H1 (cell line): ENCODE measurements around the gene TEKT5. TPM values are rescaled to one million over a fixed set of nuclear protein-coding genes. Genes with fewer than 3 reads are reported as not detected.

Experiments used
- CTCF ChIA-PET: fragments of 300-600 bp; sonication (Branson Sonifier 250); formaldehyde crosslinking; loops from one replicate; lab custom pipeline; 2021; ENCODE audit not compliant: partially characterized antibody; lab: Charles Lee
- POLR2A ChIA-PET: fragments of 300-600 bp; sonication (Branson Sonifier 250); formaldehyde crosslinking; loops from one replicate; lab custom pipeline; 2021; ENCODE audit warnings: inconsistent platforms; ENCODE audit not compliant: partially characterized antibody; lab: Charles Lee
- DNase-seq, 2 experiments: peaks; one replicate each; pipeline versions ENCODE4 v3.0.0 to v3.0.0-alpha.2; 2010 to 2022; ENCODE audit warnings: low spot score in 2 of 2, low read depth in 1 of 2, mixed read lengths in 1 of 2
- FAIRE-seq: peaks from 2 replicates; lab custom pipeline; 2011; peaks lifted over from hg19 to GRCh38; lab: Jason Lieb, UNC
- H2AFZ ChIP-seq: 2 replicates; pipeline ENCODE4 v1.8.1; 2012; ENCODE audit warnings: low read length, inconsistent platforms
- H2AK5ac ChIP-seq: 2 replicates; pipeline ENCODE4 v1.6.1; 2013; ENCODE audit warnings: low read depth, low read length
- H2BK120ac ChIP-seq: replicated peaks from 2 replicates; pipeline ENCODE3; 2013; ENCODE audit warnings: low read depth, low read length, inconsistent platforms
- H2BK12ac ChIP-seq: 2 replicates; pipeline ENCODE4 v1.6.1; 2013; ENCODE audit warnings: low read depth, low read length
- H2BK15ac ChIP-seq: 2 replicates; pipeline ENCODE4 v1.6.1; 2013; ENCODE audit warnings: low read length
- H2BK20ac ChIP-seq: 2 replicates; pipeline ENCODE4 v1.6.1; 2013; ENCODE audit warnings: low read length
- H2BK5ac ChIP-seq: 2 replicates; pipeline ENCODE4 v1.6.1; 2013; ENCODE audit warnings: low read depth, low read length
- H3K14ac ChIP-seq: 2 replicates; pipeline ENCODE4 v1.6.1; 2013; ENCODE audit warnings: inconsistent platforms; ENCODE audit not compliant: insufficient read length
- H3K18ac ChIP-seq: 2 replicates; pipeline ENCODE4 v1.6.1; 2013; ENCODE audit warnings: low read length; ENCODE audit errors: extremely low read depth
- H3K23ac ChIP-seq: 2 replicates; pipeline ENCODE4 v1.6.1; 2013; ENCODE audit warnings: inconsistent platforms; ENCODE audit not compliant: insufficient read length
- H3K23me2 ChIP-seq: 2 replicates; pipeline ENCODE4 v1.6.1; 2013; ENCODE audit warnings: low read depth, low read length
- H3K27ac ChIP-seq: 2 replicates; pipeline ENCODE4 v1.6.1; 2011; ENCODE audit warnings: low read depth, low read length, inconsistent platforms
- H3K27me3 ChIP-seq, 4 experiments: replicated peaks in 1 of 4; 1 replicate in 1 of 4; 2 replicates in 3 of 4; pipeline versions ENCODE4 v1.6.1 to v1.8.1; 2011 to 2013; ENCODE audit warnings: low read length in 3 of 4, mild to moderate bottlenecking in 3 of 4, inconsistent platforms in 2 of 4, mixed read lengths in 2 of 4, moderate library complexity in 1 of 4; ENCODE audit not compliant: control insufficient read depth in 3 of 4, insufficient read depth in 3 of 4; ENCODE audit errors: extremely low read depth in 1 of 4
- H3K36me3 ChIP-seq, 4 experiments: 2 replicates each; pipeline versions ENCODE4 v1.6.1 to v1.8.1; 2011 to 2013; ENCODE audit warnings: mild to moderate bottlenecking in 4 of 4, low read length in 3 of 4, moderate library complexity in 2 of 4, control low read depth in 1 of 4, inconsistent platforms in 1 of 4; ENCODE audit not compliant: insufficient read depth in 4 of 4, control insufficient read depth in 2 of 4
- H3K4ac ChIP-seq: replicated peaks from 2 replicates; pipeline ENCODE3; 2013; ENCODE audit warnings: low read length, low read depth, mixed read lengths, inconsistent platforms; ENCODE audit not compliant: insufficient read length
- H3K4me1 ChIP-seq, 4 experiments: replicated peaks in 1 of 4; 1 replicate in 1 of 4; 2 replicates in 3 of 4; pipeline versions ENCODE4 v1.6.1 to v1.8.1; 2011 to 2013; ENCODE audit warnings: low read length in 3 of 4, inconsistent platforms in 2 of 4, mixed read lengths in 1 of 4; ENCODE audit not compliant: insufficient read depth in 4 of 4, control insufficient read depth in 3 of 4
- H3K4me2 ChIP-seq, 2 experiments: 2 replicates each; pipeline versions ENCODE4 v1.6.1 to v1.8.1; 2011 to 2013; ENCODE audit warnings: low read depth in 2 of 2, low read length in 2 of 2, control low read depth in 1 of 2, inconsistent platforms in 1 of 2, mild to moderate bottlenecking in 1 of 2; ENCODE audit not compliant: insufficient read depth in 1 of 2
- H3K4me3 ChIP-seq, 4 experiments: fragments of 200-600, 300-600 bp in 1 of 4; sonication (generic), shearing (Covaris generic), sonication (Bioruptor Twin) in 1 of 4; 2 replicates each; pipeline versions ENCODE4 v1.5.1 to v1.8.1; 2011 to 2016; ENCODE audit warnings: low read length in 4 of 4, low read depth in 3 of 4, control low read depth in 2 of 4, inconsistent platforms in 2 of 4, mild to moderate bottlenecking in 2 of 4, mixed read lengths in 1 of 4, moderate library complexity in 1 of 4; ENCODE audit not compliant: insufficient read depth in 2 of 4; ENCODE audit errors: extremely low read depth in 1 of 4
- H3K56ac ChIP-seq: replicated peaks from 2 replicates; pipeline ENCODE3; 2013; ENCODE audit warnings: low read depth, mild to moderate bottlenecking, mixed read lengths, low read length, inconsistent platforms; ENCODE audit not compliant: insufficient read length
- H3K79me1 ChIP-seq: 2 replicates; pipeline ENCODE4 v1.6.1; 2013; ENCODE audit warnings: low read depth, low read length, control low read depth
- H3K79me2 ChIP-seq, 2 experiments: 2 replicates each; pipeline versions ENCODE4 v1.6.1 to v1.8.1; 2012 to 2013; ENCODE audit warnings: low read length in 2 of 2, mild to moderate bottlenecking in 2 of 2, inconsistent platforms in 1 of 2; ENCODE audit not compliant: insufficient read depth in 2 of 2, control insufficient read depth in 1 of 2
- H3K9ac ChIP-seq, 4 experiments: replicated peaks in 1 of 4; 1 replicate in 1 of 4; 2 replicates in 3 of 4; pipeline versions ENCODE4 v1.6.1 to v1.8.1; 2011 to 2013; ENCODE audit warnings: low read depth in 3 of 4, low read length in 3 of 4, control low read depth in 2 of 4, mild to moderate bottlenecking in 2 of 4, moderate library complexity in 2 of 4, inconsistent platforms in 1 of 4; ENCODE audit errors: extremely low read depth in 1 of 4
- H3K9me3 ChIP-seq, 2 experiments: 2 replicates each; pipeline versions ENCODE4 v1.6.1 to v1.8.1; 2012 to 2013; ENCODE audit warnings: mild to moderate bottlenecking in 2 of 2, moderate library complexity in 2 of 2, control low read depth in 1 of 2, inconsistent platforms in 1 of 2, low read depth in 1 of 2, low read length in 1 of 2, mixed read lengths in 1 of 2; ENCODE audit not compliant: insufficient read depth in 2 of 2
- H4K20me1 ChIP-seq, 2 experiments: replicated peaks in 1 of 2; 2 replicates each; pipeline versions ENCODE3 to v1.8.1; 2011 to 2013; ENCODE audit warnings: inconsistent platforms in 2 of 2, low read length in 2 of 2, mild to moderate bottlenecking in 1 of 2; ENCODE audit not compliant: insufficient read depth in 2 of 2, control insufficient read depth in 1 of 2
- H4K5ac ChIP-seq: 2 replicates; pipeline ENCODE4 v1.6.1; 2013; ENCODE audit warnings: low read length, low read depth, mixed read lengths, inconsistent platforms; ENCODE audit not compliant: insufficient read length
- H4K8ac ChIP-seq: 2 replicates; pipeline ENCODE4 v1.8.0; 2013; ENCODE audit warnings: mild to moderate bottlenecking, moderate library complexity, low read length, inconsistent platforms; ENCODE audit not compliant: insufficient read depth; ENCODE audit errors: extremely low read depth
- H4K91ac ChIP-seq: replicated peaks from 2 replicates; pipeline ENCODE3; 2013; ENCODE audit warnings: low read length, mixed read lengths, inconsistent platforms; ENCODE audit not compliant: insufficient read length
- ASH2L ChIP-seq: fragments of 200-600, 300-600 bp; sonication (generic); IDR thresholded peaks from one replicate; pipeline ENCODE4 v1.7.1; 2017; ENCODE audit warnings: low read length
- BACH1 ChIP-seq: IDR thresholded peaks from 2 replicates; pipeline ENCODE4 v1.6.1; 2012; ENCODE audit warnings: low read length, improper control_type of control experiment
- BRCA1 ChIP-seq: IDR thresholded peaks from 2 replicates; pipeline ENCODE4 v1.6.1; 2012; ENCODE audit warnings: low read depth, low read length, improper control_type of control experiment
- CBX5 ChIP-seq: fragments of 300-800, 300-1000 bp; sonication (generic); IDR thresholded peaks from 2 replicates; pipeline ENCODE4 v1.7.1; 2016; ENCODE audit warnings: antibody characterized with exemption, low read length, low read depth
- CBX8 ChIP-seq: fragments of 300-800, 300-1000 bp; sonication (generic); IDR thresholded peaks from 2 replicates; pipeline ENCODE4 v1.7.1; 2016; ENCODE audit warnings: low read depth, low read length, borderline replicate concordance
- CEBPB ChIP-seq: IDR thresholded peaks from 2 replicates; pipeline ENCODE4 v1.6.1; 2012; ENCODE audit warnings: low read depth, low read length
- CHD2 ChIP-seq: IDR thresholded peaks from 2 replicates; pipeline ENCODE4 v1.6.1; 2012; ENCODE audit warnings: low read length, improper control_type of control experiment
- GTF2F1 ChIP-seq: IDR thresholded peaks from 2 replicates; pipeline ENCODE4 v1.6.1; 2012; ENCODE audit warnings: low read depth, low read length, improper control_type of control experiment, borderline replicate concordance
- KDM4A ChIP-seq: IDR thresholded peaks from one replicate; pipeline ENCODE4 v1.7.1; 2012; ENCODE audit warnings: low read depth, mild to moderate bottlenecking, moderate library complexity, low read length, inconsistent platforms; ENCODE audit not compliant: severe bottlenecking
- RNF2 ChIP-seq: fragments of 200-900, 300-1000 bp; sonication (generic); IDR thresholded peaks from 2 replicates; pipeline ENCODE4 v1.7.1; 2016; ENCODE audit warnings: borderline replicate concordance, low read depth, mild to moderate bottlenecking, antibody characterized with exemption, low read length; ENCODE audit not compliant: poor library complexity, severe bottlenecking; ENCODE audit errors: missing control alignments
- SAP30 ChIP-seq: fragments of 300-600 bp; sonication (generic); IDR thresholded peaks from 2 replicates; pipeline ENCODE4 v1.7.1; 2012; ENCODE audit warnings: low read length, moderate library complexity, mild to moderate bottlenecking, inconsistent platforms; ENCODE audit not compliant: insufficient read depth, insufficient replicate concordance
- SP2 ChIP-seq: IDR thresholded peaks from 2 replicates; pipeline ENCODE4 v1.6.1; 2012; ENCODE audit warnings: mild to moderate bottlenecking, low read length, inconsistent platforms
- USF2 ChIP-seq: IDR thresholded peaks from 2 replicates; pipeline ENCODE4 v1.6.1; 2011; ENCODE audit warnings: low read length, improper control_type of control experiment
- WGBS, 2 experiments: shearing (Covaris generic) in 1 of 2; methylation state at CpG; one replicate each; pipeline versions ENCODE4 v1.1.6 to v1.1.7; 2013 to 2015; ENCODE audit warnings: low lambda C conversion rate in 2 of 2, mixed read lengths in 2 of 2, inconsistent platforms in 1 of 2, low coverage in 1 of 2, missing lambda C conversion rate in 1 of 2; ENCODE audit not compliant: insufficient replicate concordance in 2 of 2, insufficient coverage in 1 of 2, insufficient read length in 1 of 2; ENCODE audit errors: extremely low coverage in 1 of 2, missing lambda C conversion rate in 1 of 2; 5-methylcytosine and 5-hydroxymethylcytosine counted together
- polyA plus RNA-seq, 7 experiments: library from polyadenylated mRNA; depleted of rRNA in 3 of 7; stranded (reverse) in 5 of 7; unstranded in 2 of 7; fragments of >200 nt in 5 of 7; fragments of 200-250 nt in 2 of 7; gene quantifications; 1 replicate in 5 of 7; 2 replicates in 1 of 7; 4 replicates in 1 of 7; pipeline versions ENCODE4 v1.2.1 to v1.2.3, GENCODE V29; 2011 to 2013; ENCODE audit warnings: missing spikeins in 2 of 7, mixed read lengths in 2 of 7
- total RNA-seq: library from RNA; stranded (reverse); fragmentation: NEBNext Ultra II Directional; extraction: Animal tissue kit (Norgen Biotek cat#: 25700); gene quantifications from 2 replicates; pipeline ENCODE4 v1.2.1, GENCODE V29; 2021

The TEKT5 gene
- total and polyA plus RNA-seq, 2 of the 8 experiments (the other 6 are each of a cell fraction or from before 2014, with no cell fraction given): 0.95 TPM; not detected in 1

- Histone ChIP-seq H3K79me1 (no peaks in the 10 kb centered on the region), H4K5ac (no peak overlapping the region), H2BK20ac (no peak overlapping the region), H2BK12ac (no peak overlapping the region), H3K4me3 (no peak overlapping the region), H2BK120ac (no peak overlapping the region), H3K4me1 (peaks cover 0 to 6% (median 2%) of the 10 kb centered on the region in 4 experiments; a peak in 4 of 7 replicates), H2AK5ac (no peak overlapping the region), H3K14ac (no peak overlapping the region), H4K20me1 (no peaks in the 10 kb centered on the region), H3K4me2 (no peak overlapping the region), H3K23me2 (peaks cover 2% of the 10 kb centered on the region; the same call in 1 of the 2 replicates), H3K56ac (no peak overlapping the region), H3K4ac (no peak overlapping the region), H3K18ac (no peak overlapping the region), H3K79me2 (no peaks in the 10 kb centered on the region), H3K27me3 (no peaks in the 10 kb centered on the region; a peak in 1 of 7 replicates), H3K36me3 (no peaks in the 10 kb centered on the region), H2AFZ (no peak overlapping the region), H3K23ac (no peak overlapping the region), H4K8ac (no peak overlapping the region), H3K27ac (no peak overlapping the region), H3K9ac (no peak overlapping the region), H2BK15ac (no peak overlapping the region), H4K91ac (no peak overlapping the region), H3K9me3 (no peaks in the 10 kb centered on the region), H2BK5ac (no peak overlapping the region)
- FAIRE-seq (no peak), DNase-seq (no peak)
- ChIA-PET CTCF (interaction anchor here (2.2 kb wide), 1 partner anchor 19 kb away, joined by 7 read pairs; no protein-coding TSS in a partner anchor), POLR2A (no interaction called here)
- WGBS, 2 experiments: 92% methylated on average over 3 of the region's 3 CpGs; no CpG with 5 or more reads in 1 of the 2 experiments
- TF ChIP-seq BRCA1: no peak
- TF ChIP-seq CEBPB: no peak
- no peak for TF ChIP-seq RNF2
- TF ChIP-seq CBX5: no peak
- no peak for TF ChIP-seq ASH2L
- no peak for TF ChIP-seq CBX8
- no peak for TF ChIP-seq SAP30
- no peak for TF ChIP-seq BACH1
- no peak for TF ChIP-seq KDM4A
- no peak for TF ChIP-seq CHD2
- TF ChIP-seq USF2: no peak
- TF ChIP-seq GTF2F1: no peak
- TF ChIP-seq SP2: no peak
Observed at GRCh38 chr16:10597187-10597601, 97.5 kb downstream of the TEKT5 start.
